ENCODE measurements around the gene TP73. TPM values are rescaled to one million over a fixed set of nuclear protein-coding genes. Genes with fewer than 3 reads are reported as not detected.

The TP73 gene
- total RNA-seq, 1 donor from 2014 or later: 13.0 TPM

DNA sequence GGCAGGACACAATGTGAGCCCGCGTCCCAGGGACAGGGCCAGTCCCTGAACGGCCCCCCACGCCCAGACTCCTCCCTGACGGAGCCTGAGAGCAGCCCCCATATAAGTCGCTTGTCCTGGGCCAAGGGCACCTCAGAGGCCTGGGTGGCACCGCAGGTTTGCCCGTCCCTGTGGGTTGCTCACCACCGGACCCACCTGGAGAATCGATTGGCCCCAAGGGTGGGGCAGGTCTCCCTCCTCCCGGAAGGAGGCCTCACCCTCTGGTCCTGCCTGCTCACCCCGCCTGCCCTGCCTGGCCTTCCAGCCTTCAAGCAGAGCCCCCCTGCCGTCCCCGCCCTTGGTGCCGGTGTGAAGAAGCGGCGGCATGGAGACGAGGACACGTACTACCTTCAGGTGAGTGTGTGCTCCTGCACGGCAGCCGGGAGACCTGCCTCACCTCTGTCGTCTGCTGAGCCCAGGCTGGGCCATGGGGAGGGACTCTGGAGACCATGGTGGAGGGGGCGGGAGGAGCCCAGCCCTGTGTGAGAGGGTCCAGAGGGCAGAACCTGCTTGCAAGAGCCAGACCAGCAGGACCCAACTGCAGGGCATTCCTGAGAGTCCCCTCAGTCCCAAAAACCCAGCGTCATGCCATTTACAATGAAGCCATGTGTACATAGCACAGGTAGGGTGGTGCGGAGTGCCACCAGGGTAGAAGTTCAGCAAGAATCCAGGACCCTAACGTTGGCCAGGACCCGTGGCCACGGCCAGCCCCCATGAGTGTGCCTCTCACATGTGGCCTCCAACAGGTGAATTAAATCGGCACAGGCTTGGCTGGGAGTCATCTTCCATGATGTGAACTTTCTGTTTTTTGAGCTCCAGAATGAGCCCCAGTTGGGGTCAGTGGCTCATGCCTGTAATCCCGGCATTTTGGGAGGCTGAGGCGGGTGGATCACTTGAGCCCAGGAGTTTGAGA is 75.8 kb downstream of the TP73 start:
- peaks cover 7% of the 10 kb centered on the region for H3K9me3 Mint-ChIP-seq (ENCODE audit: unreplicated experiment)
- peaks cover 16% of the 10 kb centered on the region for H3K27me3 Mint-ChIP-seq (ENCODE audit: unreplicated experiment)
- DNase-seq: peak; percentile 9
- H3K27ac Mint-ChIP-seq (ENCODE audit: unreplicated experiment): no peak overlapping the region
- no peaks in the 10 kb centered on the region for H3K36me3 Mint-ChIP-seq (ENCODE audit: unreplicated experiment)
- no peak overlapping the region for H3K4me3 Mint-ChIP-seq (ENCODE audit: unreplicated experiment)
- TF ChIP-seq CTCF (IDR thresholded peaks at IDR 0.05; ENCODE audit: partially characterized antibody, unreplicated experiment): no peak
- peaks cover 17% of the 10 kb centered on the region for H3K4me1 Mint-ChIP-seq (ENCODE audit: low read depth, unreplicated experiment)

- Mint-ChIP-seq H3K9me3 (ENCODE audit: unreplicated experiment) (peaks cover 6% of the 10 kb centered on the region), H3K36me3 (ENCODE audit: unreplicated experiment) (no peaks in the 10 kb centered on the region), H3K27ac (ENCODE audit: unreplicated experiment) (no peak overlapping the region), H3K4me1 (ENCODE audit: low read depth, unreplicated experiment) (peaks cover 22% of the 10 kb centered on the region), H3K27me3 (ENCODE audit: unreplicated experiment) (peaks cover 13% of the 10 kb centered on the region), H3K4me3 (ENCODE audit: unreplicated experiment) (no peak overlapping the region)
- TF ChIP-seq CTCF (IDR thresholded peaks at IDR 0.05; ENCODE audit: partially characterized antibody, unreplicated experiment): no peak
- DNase-seq: peak; percentile 17
Measured at GRCh38 chr1:3729594-3730542, 77.6 kb downstream of the TP73 start.

DNA sequence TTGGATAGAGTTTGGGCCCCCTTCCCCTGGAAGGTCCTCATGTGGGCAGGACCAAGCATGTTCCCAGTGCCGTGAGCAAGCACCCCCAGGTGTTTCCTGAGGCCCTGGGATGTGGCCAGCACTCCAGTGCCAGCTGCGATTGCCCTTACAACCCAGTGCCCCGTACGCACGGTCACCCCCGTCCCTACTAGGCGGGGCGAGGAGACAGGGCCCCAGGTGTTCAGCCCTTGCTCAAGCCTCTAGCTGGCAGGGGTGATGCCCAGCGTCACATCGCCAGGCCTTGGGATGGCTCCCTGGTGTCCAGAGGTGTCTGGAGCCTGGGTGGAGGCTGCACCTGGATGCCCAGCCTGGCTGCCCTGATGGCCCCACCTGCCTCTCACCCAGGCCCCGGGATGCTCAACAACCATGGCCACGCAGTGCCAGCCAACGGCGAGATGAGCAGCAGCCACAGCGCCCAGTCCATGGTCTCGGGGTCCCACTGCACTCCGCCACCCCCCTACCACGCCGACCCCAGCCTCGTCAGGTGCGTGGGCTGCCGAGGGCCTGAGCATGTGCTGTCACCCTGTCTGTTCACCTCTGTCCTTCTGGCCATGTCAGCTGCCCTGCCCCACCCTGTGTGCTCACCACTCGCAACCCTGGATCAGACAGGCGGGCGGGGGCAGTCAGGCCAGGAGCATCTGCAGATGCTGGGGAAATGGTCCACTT is 78.4 kb downstream of the TP73 start:
- H3K9me3 Mint-ChIP-seq (ENCODE audit: unreplicated experiment): peaks cover 6% of the 10 kb centered on the region
- no peak for TF ChIP-seq CTCF (IDR thresholded peaks at IDR 0.05; ENCODE audit: partially characterized antibody, unreplicated experiment)
- H3K4me3 Mint-ChIP-seq (ENCODE audit: unreplicated experiment): no peak overlapping the region
- H3K36me3 Mint-ChIP-seq (ENCODE audit: unreplicated experiment): no peaks in the 10 kb centered on the region
- H3K4me1 Mint-ChIP-seq (ENCODE audit: low read depth, unreplicated experiment): peaks cover 25% of the 10 kb centered on the region
- H3K27ac Mint-ChIP-seq (ENCODE audit: unreplicated experiment): peak overlapping the region; percentile 66
- DNase-seq: peak; percentile 35
- peaks cover 17% of the 10 kb centered on the region for H3K27me3 Mint-ChIP-seq (ENCODE audit: unreplicated experiment)

DNA sequence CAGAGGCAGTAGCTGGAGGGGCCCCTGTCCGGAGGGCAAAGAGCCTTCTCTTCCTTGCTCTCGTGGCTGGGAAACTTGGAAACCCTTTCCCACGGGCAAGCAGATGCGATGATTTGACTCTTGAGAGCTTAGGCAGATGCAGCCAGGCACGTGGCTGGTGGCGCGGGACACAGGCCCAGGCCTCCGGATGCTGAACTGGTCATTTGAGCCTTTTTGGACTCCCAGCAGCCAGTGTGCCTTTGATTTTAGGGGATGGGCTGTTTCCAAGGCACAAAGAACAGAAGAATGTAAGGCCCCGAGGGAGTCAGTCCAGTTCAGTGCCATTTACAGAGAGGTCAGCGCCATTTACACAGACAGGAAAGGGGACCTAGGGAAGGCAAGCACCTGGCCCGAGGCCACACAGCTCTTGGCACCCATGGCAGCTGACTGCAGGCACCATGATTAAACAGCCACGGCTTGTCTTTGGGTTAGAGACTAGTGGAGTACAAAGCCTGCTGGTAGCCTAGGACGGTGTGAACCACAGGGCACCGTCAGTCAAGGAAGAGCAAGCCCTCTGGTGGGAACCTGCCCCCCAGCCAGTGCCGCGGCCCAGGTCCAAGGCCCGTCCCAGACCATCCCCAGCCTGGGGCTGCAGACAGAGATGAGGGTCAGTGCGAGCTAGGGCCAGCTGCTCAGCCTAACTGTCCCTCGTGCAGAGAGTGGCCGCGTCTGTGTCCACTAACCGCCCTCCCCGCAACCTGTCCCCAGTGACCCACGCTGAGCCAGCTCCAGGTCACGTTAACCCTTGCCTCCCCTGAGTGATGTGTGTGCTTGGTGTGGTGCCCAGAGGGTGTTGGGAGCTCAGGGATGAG is 79.5 kb downstream of the TP73 start:
- DNase-seq: peak; percentile 64
- Mint-ChIP-seq H3K9me3 (ENCODE audit: unreplicated experiment) (peaks cover 12% of the 10 kb centered on the region), H3K4me1 (ENCODE audit: low read depth, unreplicated experiment) (peaks cover 34% of the 10 kb centered on the region), H3K27ac (ENCODE audit: unreplicated experiment) (peak overlapping the region; percentile 87), H3K27me3 (ENCODE audit: unreplicated experiment) (peaks cover 20% of the 10 kb centered on the region), H3K4me3 (ENCODE audit: unreplicated experiment) (peak overlapping the region; percentile 38), H3K36me3 (ENCODE audit: unreplicated experiment) (no peaks in the 10 kb centered on the region)
- no peak for TF ChIP-seq CTCF (IDR thresholded peaks at IDR 0.05; ENCODE audit: partially characterized antibody, unreplicated experiment)

All from glutamatergic neuron (in vitro differentiated cells).